NCI-H82 (cell line): Measurements from ENCODE around the gene KLHDC3.

ENCODE experiments used
- DNase-seq: peaks from one replicate; lab custom pipeline; 2025; lab: John Stamatoyannopoulos, UW

The KLHDC3 gene, protein sequence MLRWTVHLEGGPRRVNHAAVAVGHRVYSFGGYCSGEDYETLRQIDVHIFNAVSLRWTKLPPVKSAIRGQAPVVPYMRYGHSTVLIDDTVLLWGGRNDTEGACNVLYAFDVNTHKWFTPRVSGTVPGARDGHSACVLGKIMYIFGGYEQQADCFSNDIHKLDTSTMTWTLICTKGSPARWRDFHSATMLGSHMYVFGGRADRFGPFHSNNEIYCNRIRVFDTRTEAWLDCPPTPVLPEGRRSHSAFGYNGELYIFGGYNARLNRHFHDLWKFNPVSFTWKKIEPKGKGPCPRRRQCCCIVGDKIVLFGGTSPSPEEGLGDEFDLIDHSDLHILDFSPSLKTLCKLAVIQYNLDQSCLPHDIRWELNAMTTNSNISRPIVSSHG

DNA sequence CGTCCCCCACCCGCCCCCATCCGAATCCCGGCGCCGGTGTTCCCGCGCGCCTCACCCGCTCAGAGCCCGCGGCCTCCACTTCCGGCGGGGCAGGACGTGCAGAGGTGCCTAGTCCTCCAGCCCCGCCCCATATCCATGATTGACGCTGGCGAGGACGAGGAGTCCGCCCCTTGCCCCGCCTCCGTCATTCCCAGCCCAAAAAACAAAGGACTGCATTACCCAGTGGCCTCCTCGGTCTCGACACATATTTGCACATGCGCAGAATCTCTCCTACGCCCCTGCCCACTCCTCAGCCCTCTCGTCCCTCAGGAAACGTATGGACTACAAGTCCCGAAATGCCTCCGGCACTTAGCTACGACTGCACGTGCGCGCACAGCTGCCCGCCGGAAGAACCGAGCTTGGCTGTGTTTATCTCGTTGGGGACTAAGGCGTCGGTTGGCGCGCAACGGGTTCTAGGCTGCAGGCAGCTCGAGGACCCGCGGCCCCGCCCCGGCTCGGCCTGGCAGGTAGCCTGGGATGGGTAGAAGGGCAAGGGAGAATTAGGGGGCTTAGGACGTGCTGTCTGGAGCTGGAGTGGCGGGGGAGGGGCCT is at the start of gene KLHDC3, which contains the start of gene MEA1:
KLHDC3 (plus strand) TSS at position 407 of the 591 bp plus-strand sequence. CDS start 2,944 bp downstream, outside the sequence.
MEA1 (minus strand) TSS at position 104 of the 591 bp plus-strand sequence. CDS start 133 bp downstream, outside the sequence.
- peak; percentile 100 for DNase-seq

DNA sequence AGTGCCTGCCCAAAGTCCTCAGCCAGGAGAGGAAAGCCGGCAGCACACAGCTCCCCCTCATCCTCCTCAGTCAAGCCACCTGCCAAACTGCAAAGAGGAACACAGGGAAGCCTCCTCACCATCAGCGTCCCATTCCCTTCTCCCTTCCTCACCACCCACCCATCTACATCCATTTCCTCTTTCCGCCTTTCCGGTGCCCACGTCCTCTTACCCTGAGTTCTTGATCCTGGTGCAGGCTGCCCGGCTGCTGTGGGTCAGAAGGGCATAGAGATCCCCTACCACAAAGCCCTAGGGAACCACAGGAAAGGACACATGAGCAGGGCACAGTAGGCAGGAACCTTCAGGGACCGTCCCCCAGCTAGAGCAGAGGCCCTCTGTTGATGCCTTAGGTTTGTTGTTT is 47.5 kb upstream of the KLHDC3 start:
- no peak for DNase-seq

GRCh38 chr6:42967228-42967627 is 46.8 kb upstream of the KLHDC3 start:
- DNase-seq: no peak

GRCh38 chr6:42968126-42968701 is 45.8 kb upstream of the KLHDC3 start:
- no peak for DNase-seq

DNA sequence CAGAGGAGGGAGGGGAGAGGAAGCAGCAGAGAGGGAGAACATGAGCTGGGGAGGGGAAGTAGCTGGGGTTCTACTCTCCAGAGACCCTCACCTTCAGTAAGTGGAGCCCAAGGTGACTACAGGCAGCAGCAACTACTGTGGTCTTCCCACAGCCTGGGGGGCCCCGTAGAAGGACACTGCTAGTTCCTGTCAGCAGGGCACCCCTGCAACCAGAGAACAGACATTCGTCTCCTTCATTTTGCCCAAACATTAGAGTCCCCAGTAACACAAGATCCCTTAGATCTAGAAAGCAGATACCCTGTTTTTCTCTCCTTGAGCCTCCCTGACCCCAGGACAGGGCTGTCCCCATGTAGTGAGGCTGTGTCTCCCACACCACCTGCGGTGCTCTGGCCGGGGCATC is 45.3 kb upstream of the KLHDC3 start:
- no peak for DNase-seq

GRCh38 chr6:42969431-42969830 is 44.6 kb upstream of the KLHDC3 start:
- DNase-seq: no peak

DNA sequence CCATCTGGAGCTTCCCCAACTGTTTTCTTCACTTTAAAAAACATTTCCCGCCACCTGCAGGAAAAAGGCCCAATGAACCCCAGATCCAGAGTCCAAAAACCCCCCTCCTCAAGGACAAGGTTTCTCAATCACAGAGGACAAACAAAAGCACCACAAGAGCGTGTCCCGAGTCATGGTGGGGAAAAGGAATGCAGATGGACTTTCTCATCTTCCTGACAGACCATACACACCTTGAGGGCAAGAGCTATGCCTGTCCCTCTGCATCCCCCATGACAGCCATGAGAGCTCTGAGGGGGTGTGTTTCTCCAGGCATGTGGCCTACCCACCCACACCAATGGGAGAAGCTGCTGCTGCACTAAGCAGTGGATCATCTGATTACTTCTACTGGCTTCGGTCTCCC is 44.1 kb upstream of the KLHDC3 start:
- DNase-seq: peak; percentile 18

DNA sequence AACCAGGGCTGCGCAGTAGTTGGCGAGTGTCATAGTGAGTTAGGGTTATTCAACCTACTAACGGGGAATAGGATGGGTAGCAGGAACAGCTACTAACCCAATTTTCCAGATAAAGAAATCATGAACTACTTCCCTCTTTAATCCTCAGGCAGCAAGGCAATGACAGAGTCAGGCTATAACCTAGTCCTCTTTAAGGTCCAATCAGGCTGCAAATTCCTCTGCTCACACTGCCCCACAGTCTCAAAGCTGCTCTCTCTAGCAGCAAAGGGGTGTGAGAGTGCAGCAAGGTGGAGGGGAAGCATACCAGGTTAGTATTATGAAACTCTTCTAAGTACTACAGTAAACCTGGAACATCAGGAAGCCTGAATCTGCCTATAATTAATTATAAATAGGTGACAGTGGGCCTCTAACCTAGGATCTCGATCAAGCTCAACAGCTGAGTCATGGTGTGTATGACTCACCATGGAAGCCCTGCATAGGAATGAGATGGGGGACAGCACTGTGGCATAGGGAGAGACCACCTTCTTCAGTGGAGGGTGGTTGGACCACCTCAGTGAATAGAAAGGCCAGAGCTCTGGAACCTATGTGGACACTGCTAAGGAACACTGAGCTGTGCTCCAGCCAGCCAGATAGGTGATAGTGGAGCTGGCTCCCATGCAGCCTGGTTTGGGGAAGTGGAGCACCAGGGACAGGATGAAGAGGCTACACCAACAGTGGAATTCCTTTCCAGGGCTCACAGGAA is 43.0 kb upstream of the KLHDC3 start:
- DNase-seq: no peak

DNA sequence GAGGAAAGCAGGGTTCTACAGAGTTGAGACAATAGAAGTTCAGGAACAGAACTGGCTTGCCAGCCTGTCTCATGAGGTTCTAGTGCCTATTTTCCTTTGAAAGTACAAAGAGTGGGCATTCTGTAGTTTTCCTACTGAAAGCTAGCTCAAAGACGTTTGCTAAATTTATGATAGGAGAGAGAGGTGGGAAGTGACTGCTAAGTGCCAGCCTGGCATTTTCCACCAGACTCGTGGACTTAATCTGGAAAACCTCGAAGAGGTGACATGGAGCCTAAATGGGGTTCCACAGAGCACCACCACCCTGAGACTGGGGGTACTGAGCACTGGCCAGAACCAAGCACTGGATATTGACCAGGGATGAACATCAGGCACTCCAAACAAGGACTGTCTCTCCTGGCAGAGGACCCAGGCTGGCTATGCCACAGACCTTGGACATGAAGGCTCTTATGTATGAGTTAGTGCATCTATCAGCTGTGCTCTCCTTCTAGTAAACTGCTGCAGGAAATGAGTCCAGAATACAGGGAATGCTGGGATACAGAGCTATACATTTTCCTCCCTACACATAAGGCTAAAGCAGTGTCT is 42.2 kb upstream of the KLHDC3 start:
- DNase-seq: no peak

DNA sequence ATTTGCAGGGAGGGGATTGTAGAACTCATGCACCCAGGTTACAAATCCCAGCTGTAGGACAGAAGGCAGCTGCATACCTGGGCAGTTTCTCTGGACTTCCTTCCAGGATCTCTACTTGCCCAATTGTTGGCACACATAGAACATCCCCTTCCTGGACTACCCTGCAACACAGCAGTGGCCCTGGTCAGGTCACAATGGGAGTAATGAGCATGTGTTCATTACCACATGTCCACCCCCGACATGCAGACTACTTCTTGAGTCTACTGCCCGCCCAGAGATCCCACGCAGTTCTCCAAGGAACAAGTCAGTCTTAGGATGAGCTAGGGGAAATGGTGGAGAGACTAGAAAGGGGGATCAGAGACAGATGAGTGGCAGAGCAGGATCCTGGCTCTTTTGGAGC is 40.1 kb upstream of the KLHDC3 start:
- DNase-seq: no peak

DNA sequence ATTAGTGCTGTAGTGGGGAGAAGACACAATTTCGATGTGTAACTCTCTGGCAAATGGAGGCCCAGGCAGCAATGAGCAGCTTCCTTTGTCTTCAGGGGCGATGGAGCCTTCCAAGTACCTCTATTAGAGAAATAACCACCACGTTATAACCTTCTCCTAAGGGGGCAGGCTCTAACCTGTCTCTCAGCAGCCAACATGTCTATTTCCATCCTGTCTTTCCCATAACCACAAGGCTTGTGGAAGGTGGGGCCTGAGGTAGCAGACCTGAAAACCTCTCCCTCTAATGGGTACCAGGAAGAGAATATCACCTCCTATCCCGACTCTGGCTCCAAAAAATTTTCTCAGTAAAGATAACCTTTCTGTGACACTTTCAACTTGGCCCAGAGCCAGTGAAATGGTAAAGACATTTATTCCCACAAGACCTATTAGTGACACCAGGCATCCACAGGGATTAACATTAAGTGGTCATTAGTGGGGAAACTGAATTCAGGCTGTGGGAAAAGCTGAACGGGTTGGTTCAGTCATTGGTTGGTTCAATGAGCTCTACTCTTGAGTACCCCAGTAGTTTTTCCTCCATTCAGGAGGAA is 39.0 kb upstream of the KLHDC3 start:
- DNase-seq: peak; percentile 26

DNA sequence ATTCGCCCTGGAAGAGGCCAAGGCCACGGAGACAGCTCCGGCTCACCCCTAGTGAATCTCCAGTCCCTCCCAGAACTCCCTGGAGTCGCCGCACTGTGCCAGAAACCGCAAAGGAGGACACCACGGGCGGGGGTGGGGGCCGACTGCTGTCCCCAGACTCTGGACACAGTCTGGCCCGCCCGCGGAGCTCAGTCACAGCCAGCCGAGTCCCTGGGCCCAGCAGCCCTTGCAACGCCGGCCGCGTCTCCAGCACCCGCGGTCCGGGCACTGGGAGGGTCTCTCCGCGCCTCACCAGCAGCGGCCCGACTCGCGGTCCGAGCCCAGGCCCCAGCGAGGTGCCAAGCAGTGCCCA is 35.6 kb upstream of the KLHDC3 start:
- DNase-seq: peak; percentile 44

- DNase-seq: peak; percentile 99
These were observed 35.1 kb upstream of the KLHDC3 start, which contains the start of gene PEX6 for GRCh38 chr6:42978839-42979522. TSS of gene PEX6 (minus strand) at chr6:42979181. CDS start at chr6:42979150, 31 bp downstream.

DNA sequence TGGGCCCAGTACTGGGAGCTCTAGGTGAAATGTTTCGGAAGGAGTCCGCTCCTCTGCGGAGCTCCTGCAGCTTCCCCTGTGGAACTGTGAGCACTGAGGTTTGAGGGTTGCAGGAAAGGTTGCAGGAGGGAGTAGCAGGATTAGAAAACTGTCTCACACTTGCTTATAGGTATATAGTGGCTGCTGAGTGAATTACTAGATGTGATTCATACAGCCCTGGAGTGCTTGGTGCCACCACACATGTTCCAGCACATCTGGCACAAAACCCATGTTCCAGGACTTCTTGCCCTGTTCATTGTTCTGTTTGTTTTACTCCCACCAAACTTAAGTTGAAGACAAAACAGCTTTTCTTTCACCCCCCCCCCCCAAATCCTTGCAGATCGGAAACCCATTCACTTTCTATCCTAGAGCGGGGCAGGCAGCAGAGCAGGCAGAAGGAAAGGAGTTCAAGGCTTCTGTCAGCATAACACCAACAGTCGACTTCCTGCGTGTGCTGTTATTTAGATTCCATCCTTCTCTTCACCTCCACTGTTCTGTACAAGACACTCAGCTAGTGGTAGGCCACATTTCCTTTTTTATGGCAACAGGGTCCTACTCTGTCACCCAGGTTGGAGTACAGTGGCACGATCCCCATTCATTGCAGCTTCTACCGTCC is 34.4 kb upstream of the KLHDC3 start:
- DNase-seq: no peak

DNA sequence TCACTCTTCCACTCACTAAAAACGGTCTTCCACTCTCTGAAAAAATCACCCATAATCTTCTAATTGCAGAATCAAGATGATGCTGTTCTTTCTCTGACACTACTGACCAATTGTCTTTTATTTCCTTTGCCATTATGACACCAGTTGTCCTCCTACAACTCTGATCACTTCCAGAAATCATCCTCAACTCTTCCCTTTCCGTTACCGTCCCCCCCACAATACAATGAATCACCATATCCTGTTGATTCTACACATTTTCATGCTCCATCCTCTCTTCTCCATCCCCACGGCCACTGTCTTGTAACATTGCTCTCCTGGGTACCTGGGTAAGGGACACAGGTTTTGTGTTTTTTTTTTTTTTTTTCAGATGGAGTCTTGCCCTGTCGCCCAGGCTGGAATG is 32.2 kb upstream of the KLHDC3 start:
- DNase-seq: no peak

GRCh38 chr6:42984001-42984923 is 29.8 kb upstream of the KLHDC3 start, which contains the start of gene PPP2R5D:
TSS of gene PPP2R5D (plus strand) at chr6:42984570. CDS start at chr6:42984678, 108 bp downstream.
- DNase-seq: peak; percentile 100

- peak; percentile 41 for DNase-seq
These were observed 29.0 kb upstream of the KLHDC3 start for GRCh38 chr6:42984924-42985475.

DNA sequence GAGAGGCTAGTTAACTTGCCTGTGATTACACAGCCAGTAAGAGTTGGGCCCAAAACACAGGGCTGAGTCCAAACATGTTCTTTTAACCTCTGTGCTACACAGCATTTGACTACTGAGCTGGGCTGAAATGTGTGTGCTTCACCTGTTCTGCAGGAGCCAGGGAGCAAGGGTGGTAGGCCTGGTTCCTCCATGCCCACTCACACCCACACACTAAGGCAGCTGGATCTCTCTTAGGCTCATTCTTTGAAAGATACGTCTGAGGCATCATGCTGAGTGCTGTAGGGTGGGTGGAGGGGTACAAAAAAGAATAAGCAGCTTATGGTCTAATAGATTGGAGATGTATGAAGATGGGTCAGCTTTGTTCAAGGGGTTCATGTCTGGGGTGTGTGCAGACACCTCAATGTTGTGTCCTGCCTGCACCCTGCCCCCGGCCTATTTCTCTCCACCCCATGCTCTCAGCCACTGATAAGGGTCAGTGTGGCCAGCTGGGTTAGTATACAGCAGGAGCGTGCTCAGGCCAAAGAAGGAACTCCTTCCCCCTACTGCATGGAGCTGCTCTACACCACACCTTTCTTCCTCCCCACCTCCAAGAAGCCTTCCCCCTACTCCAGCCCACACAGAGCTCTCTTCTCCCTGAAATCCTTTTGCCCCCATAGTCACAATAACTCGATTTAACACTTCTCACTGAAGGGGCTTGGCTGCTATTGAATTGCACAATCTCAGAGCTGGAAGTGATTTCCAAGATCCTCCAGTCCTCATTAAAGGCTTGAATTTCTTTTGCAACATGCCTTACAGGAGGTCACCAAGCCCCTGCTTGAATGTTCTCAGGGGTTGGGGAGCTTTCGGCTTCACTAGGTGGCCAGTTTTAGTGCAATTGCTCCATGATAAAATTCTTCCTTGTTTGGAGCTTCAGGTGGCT is 26.3 kb upstream of the KLHDC3 start:
- no peak for DNase-seq
